CD4-positive, alpha-beta T cell (primary cell): ENCODE data around the gene CD36. TPM values are rescaled to one million over a fixed set of nuclear protein-coding genes. Genes with fewer than 3 reads are reported as not detected.

Experiments used
- ATAC-seq: fragments of 200-7000 bp; cut with Tn5 transposase; one replicate; pipeline ENCODE4 v1.10.0; 2022; ENCODE audit warnings: mild to moderate bottlenecking; ENCODE audit not compliant: poor library complexity
- CTCF ChIA-PET: fragments of 350-600 bp; sonication (Branson Sonifier 250); formaldehyde crosslinking; loops from one replicate; lab custom pipeline; 2021; ENCODE audit warnings: antibody characterized with exemption, inconsistent platforms; lab: Charles Lee
- POLR2A ChIA-PET: fragments of 350-600 bp; sonication (Branson Sonifier 250); formaldehyde crosslinking; loops from one replicate; lab custom pipeline; 2021; ENCODE audit warnings: antibody characterized with exemption, inconsistent platforms; lab: Charles Lee
- DNase-seq, 14 experiments: peaks; one replicate each; pipeline ENCODE4 v3.0.0-alpha.2; 2013 to 2020; ENCODE audit warnings: mixed read lengths in 2 of 14
- H3K27ac ChIP-seq, 2 donors: one replicate each; pipeline versions ENCODE4 v1.5.1 to v1.7.0; 2013; ENCODE audit warnings: low read length in 2 of 2, low read depth in 1 of 2, mild to moderate bottlenecking in 1 of 2
- H3K27me3 ChIP-seq, 2 experiments: 1 replicate in 1 of 2; 2 replicates in 1 of 2; pipeline versions ENCODE4 v1.6.1 to v1.7.0; 2013; ENCODE audit warnings: low read length in 2 of 2, control low read depth in 1 of 2, mild to moderate bottlenecking in 1 of 2, moderate library complexity in 1 of 2; ENCODE audit not compliant: insufficient read depth in 2 of 2, control insufficient read depth in 1 of 2
- H3K36me3 ChIP-seq: one replicate; pipeline ENCODE4 v1.6.1; 2013; ENCODE audit warnings: low read length, control low read depth; ENCODE audit not compliant: insufficient read depth
- H3K4me1 ChIP-seq: one replicate; pipeline ENCODE4 v1.6.1; 2013; ENCODE audit warnings: low read length, control low read depth; ENCODE audit not compliant: insufficient read depth
- H3K4me3 ChIP-seq: one replicate; pipeline ENCODE4 v1.5.1; 2013; ENCODE audit warnings: mild to moderate bottlenecking, low read length, moderate library complexity
- H3K9me3 ChIP-seq, 2 experiments: 1 replicate in 1 of 2; 2 replicates in 1 of 2; pipeline versions ENCODE4 v1.6.1 to v1.7.0; 2013; ENCODE audit warnings: low read length in 2 of 2, mild to moderate bottlenecking in 2 of 2, control low read depth in 1 of 2, moderate library complexity in 1 of 2; ENCODE audit not compliant: control insufficient read depth in 1 of 2, insufficient read depth in 1 of 2
- H3K27ac Mint-ChIP-seq: one replicate; pipeline ENCODE4 v1.8.0; 2020; ENCODE audit warnings: mixed read lengths
- H3K27me3 Mint-ChIP-seq: one replicate; pipeline ENCODE4 v1.8.0; 2021; ENCODE audit warnings: mixed read lengths
- H3K36me3 Mint-ChIP-seq: one replicate; pipeline ENCODE4 v1.8.0; 2021; ENCODE audit warnings: low read depth, mixed read lengths
- H3K4me1 Mint-ChIP-seq: one replicate; pipeline ENCODE4 v1.8.0; 2021; ENCODE audit warnings: low read depth, mixed read lengths
- H3K4me3 Mint-ChIP-seq: one replicate; pipeline ENCODE4 v1.8.0; 2020; ENCODE audit warnings: mild to moderate bottlenecking, mixed read lengths
- H3K9me3 Mint-ChIP-seq: one replicate; pipeline ENCODE4 v1.8.0; 2020; ENCODE audit warnings: mixed read lengths
- CTCF ChIP-seq: fragments of 200-600 bp; IDR thresholded peaks from one replicate; pipeline ENCODE4 v1.8.0; 2022; ENCODE audit warnings: antibody characterized with exemption, mild to moderate bottlenecking
- intact Hi-C, 2 experiments: fragments of 100-400 bp; cut with DNase I in 1 of 2; cut with micrococcal nuclease in 1 of 2; formaldehyde crosslinking; loops; one replicate each; pipeline versions ENCODE4 v1.15.1 to v1.9.0; 2023 to 2025; cut with DNase I, micrococcal nuclease
- total RNA-seq, 174 experiments: library from RNA in 2 of 174; stranded (reverse) in 2 of 174; gene quantifications; one replicate each; pipeline ENCODE4 v1.2.3 and lab custom pipeline; 2021 to 2026

CD36 gene
- total RNA-seq, 2 experiments from 2014 or later, result 1.4 to 1.7 TPM

GRCh38 chr7:80635998-80636397 lies 2.4 kb upstream of the CD36 start:
- CTCF ChIA-PET, result no interaction called here

GRCh38 chr7:80636709-80637108 lies 1.7 kb upstream of the CD36 start:
- no peak for TF ChIP-seq CTCF
- Mint-ChIP-seq H3K27me3 (no peaks in the 10 kb centered on the region), H3K36me3 (no peaks in the 10 kb centered on the region), H3K4me1 (no peaks in the 10 kb centered on the region), H3K9me3 (no peaks in the 10 kb centered on the region), H3K4me3 (no peak overlapping the region), H3K27ac (no peak overlapping the region)
- Histone ChIP-seq H3K4me3 (no peak overlapping the region), H3K9me3 (no peaks in the 10 kb centered on the region), H3K36me3 (no peaks in the 10 kb centered on the region), H3K27me3 (no peaks in the 10 kb centered on the region), H3K4me1 (no peaks in the 10 kb centered on the region), H3K27ac (no peak overlapping the region)
- no peak for DNase-seq
- intact Hi-C loops, result no loop called here
- CTCF ChIA-PET, result no interaction called here
- no peak for ATAC-seq
- POLR2A ChIA-PET, result no interaction called here

More at GRCh38 chr7:80635998-80636397, 2.4 kb upstream of the CD36 start:
- no peaks in the 10 kb centered on the region for H3K4me1 ChIP-seq
- no peaks in the 10 kb centered on the region for H3K27me3 Mint-ChIP-seq
- DNase-seq (no peak), ATAC-seq (no peak)
- no peak overlapping the region for H3K27ac Mint-ChIP-seq
- intact Hi-C loops, result no loop called here
- H3K9me3 Mint-ChIP-seq, result no peaks in the 10 kb centered on the region
- H3K9me3 ChIP-seq, result no peaks in the 10 kb centered on the region
- no peaks in the 10 kb centered on the region for H3K36me3 ChIP-seq
- TF ChIP-seq CTCF, result no peak
- no peaks in the 10 kb centered on the region for H3K27me3 ChIP-seq
- H3K4me3 ChIP-seq, result no peak overlapping the region
- H3K4me3 Mint-ChIP-seq, result no peak overlapping the region
- POLR2A ChIA-PET, result no interaction called here
- H3K27ac ChIP-seq, result no peak overlapping the region
- no peaks in the 10 kb centered on the region for H3K4me1 Mint-ChIP-seq
- no peaks in the 10 kb centered on the region for H3K36me3 Mint-ChIP-seq

DNA sequence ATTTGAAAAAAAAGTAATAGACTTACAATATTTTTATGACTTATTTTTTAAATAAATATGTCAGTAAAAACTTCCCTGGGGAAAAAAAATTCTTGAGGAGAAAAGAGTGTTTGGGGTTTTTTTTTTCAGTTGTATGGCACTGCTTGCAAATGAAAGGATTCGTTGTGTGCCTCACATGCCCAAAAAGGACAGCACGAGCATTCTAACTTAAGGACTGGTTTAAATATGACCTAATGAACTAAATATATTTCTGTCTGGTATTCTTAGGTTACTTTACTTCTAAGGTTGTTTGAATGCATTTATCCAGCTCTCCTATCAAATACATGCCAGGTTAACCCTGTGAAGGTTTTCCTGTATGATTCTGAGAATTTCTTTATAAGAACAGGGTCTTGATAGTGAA lies 988 bp upstream of the CD36 start:
- POLR2A ChIA-PET, result no interaction called here
- Histone ChIP-seq H3K4me3 (no peak overlapping the region), H3K36me3 (no peaks in the 10 kb centered on the region), H3K9me3 (no peaks in the 10 kb centered on the region), H3K4me1 (no peaks in the 10 kb centered on the region), H3K27me3 (no peaks in the 10 kb centered on the region), H3K27ac (no peak overlapping the region)
- ATAC-seq, result no peak
- TF ChIP-seq CTCF, result no peak
- H3K4me1 Mint-ChIP-seq, result no peaks in the 10 kb centered on the region
- CTCF ChIA-PET, result no interaction called here
- H3K9me3 Mint-ChIP-seq, result no peaks in the 10 kb centered on the region
- H3K36me3 Mint-ChIP-seq, result no peaks in the 10 kb centered on the region
- intact Hi-C loops, result no loop called here
- H3K4me3 Mint-ChIP-seq, result no peak overlapping the region
- no peak overlapping the region for H3K27ac Mint-ChIP-seq
- no peaks in the 10 kb centered on the region for H3K27me3 Mint-ChIP-seq
- no peak for DNase-seq
